ENCODE results near the gene RBM20. TPM values are rescaled to one million over a fixed set of nuclear protein-coding genes. Genes with fewer than 3 reads are reported as not detected.

The RBM20 gene
- polyA plus RNA-seq, 3 donors = not detected

DNA sequence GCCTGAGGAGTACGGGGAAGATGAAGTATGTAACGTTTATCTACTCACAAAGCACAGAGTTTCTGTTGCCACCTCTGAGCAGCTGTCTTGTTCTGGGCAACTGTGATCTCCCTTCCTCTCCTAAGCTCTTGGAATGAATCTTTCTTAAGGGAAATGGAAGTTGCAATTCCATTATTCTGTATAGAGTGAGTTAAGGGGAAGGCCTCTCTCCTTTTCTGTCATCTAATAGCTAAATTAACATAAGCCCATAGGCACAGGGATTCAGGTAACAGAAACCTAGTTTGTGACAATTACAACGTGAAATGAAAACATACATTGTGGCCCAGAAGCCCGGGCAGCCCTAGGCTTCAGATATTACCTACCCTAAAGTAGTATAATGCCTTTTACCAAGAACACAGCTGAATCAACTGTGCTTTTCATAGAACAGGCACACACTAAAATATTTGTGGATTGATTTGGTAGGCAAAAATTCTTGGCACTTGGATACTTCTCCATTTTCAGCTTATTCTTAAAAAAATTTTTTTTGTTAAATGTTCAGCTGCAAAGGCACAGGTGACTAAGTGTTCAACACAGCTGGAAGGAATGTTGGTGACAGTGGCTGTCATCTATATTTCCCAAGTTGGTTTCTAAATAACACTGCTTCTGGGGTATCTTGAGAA lies 223.8 kb downstream of the RBM20 start:
- H3K27ac ChIP-seq (ENCODE audit: low read depth in 1 of 2, low read length in 2 of 2) = peak overlapping the region; percentile 61 to 98
- Mint-ChIP-seq H3K4me1 (peaks cover 79% of the 10 kb centered on the region), H3K27me3 (ENCODE audit: low read depth in 3 of 3) (peaks cover 0 to 5% (median 0%) of the 10 kb centered on the region in 3 donors), H3K36me3 (no peaks in the 10 kb centered on the region), H3K27ac (peak overlapping the region; percentile 87 to 96 (median 94)), H3K4me3 (peak overlapping the region in 1 of 2 donors; percentile 85), H3K9me3 (no peaks in the 10 kb centered on the region)
- no peaks in the 10 kb centered on the region for H3K36me3 ChIP-seq (replicated peaks in 1 of 2; ENCODE audit: control insufficient read depth in 1 of 2, insufficient read depth in 2 of 2, low read length in 2 of 2)
- intact Hi-C loops (cut with micrococcal nuclease) = no loop called here
- no CpG with 5 or more reads among the region's 4 CpGs for WGBS (ENCODE audit: insufficient coverage)
- peak overlapping the region; percentile 4 for H2AFZ ChIP-seq (ENCODE audit: insufficient read depth, low read depth, low read length, poor library complexity, severe bottlenecking)
- no peak for DNase-seq
- H3K27me3 ChIP-seq (ENCODE audit: control insufficient read depth in 2 of 2, insufficient read depth in 2 of 2, low read length in 2 of 2) = no peaks in the 10 kb centered on the region
- H3K4me3 ChIP-seq (replicated peaks in 1 of 3; ENCODE audit: low read depth in 2 of 3, low read length in 3 of 3) = peak overlapping the region in 1 of 3 experiments; percentile 31
- peaks cover 22% of the 10 kb centered on the region for H3K79me2 ChIP-seq (ENCODE audit: insufficient read depth, low read length)
- peaks cover 75 to 76% of the 10 kb centered on the region in 2 donors for H3K4me1 ChIP-seq (ENCODE audit: control insufficient read depth in 1 of 2, insufficient read depth in 2 of 2, low read length in 2 of 2)
- peaks cover 6% of the 10 kb centered on the region for H4K20me1 ChIP-seq (ENCODE audit: insufficient read depth, low read length)
- no peak overlapping the region for H3K9ac ChIP-seq (ENCODE audit: insufficient read depth, low read length, poor library complexity, severe bottlenecking)
- TF ChIP-seq, protein P1, sequence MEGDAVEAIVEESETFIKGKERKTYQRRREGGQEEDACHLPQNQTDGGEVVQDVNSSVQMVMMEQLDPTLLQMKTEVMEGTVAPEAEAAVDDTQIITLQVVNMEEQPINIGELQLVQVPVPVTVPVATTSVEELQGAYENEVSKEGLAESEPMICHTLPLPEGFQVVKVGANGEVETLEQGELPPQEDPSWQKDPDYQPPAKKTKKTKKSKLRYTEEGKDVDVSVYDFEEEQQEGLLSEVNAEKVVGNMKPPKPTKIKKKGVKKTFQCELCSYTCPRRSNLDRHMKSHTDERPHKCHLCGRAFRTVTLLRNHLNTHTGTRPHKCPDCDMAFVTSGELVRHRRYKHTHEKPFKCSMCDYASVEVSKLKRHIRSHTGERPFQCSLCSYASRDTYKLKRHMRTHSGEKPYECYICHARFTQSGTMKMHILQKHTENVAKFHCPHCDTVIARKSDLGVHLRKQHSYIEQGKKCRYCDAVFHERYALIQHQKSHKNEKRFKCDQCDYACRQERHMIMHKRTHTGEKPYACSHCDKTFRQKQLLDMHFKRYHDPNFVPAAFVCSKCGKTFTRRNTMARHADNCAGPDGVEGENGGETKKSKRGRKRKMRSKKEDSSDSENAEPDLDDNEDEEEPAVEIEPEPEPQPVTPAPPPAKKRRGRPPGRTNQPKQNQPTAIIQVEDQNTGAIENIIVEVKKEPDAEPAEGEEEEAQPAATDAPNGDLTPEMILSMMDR (IDR thresholded peaks at IDR 0.05) = no peak
- H3K9me3 ChIP-seq (replicated peaks in 1 of 2; ENCODE audit: control insufficient read depth in 1 of 2, insufficient read depth in 1 of 2, low read length in 2 of 2) = no peaks in the 10 kb centered on the region
- peak overlapping the region; percentile 64 for H3K4me2 ChIP-seq (replicated peaks; ENCODE audit: extremely low read depth, low read length, poor library complexity, severe bottlenecking)

DNA sequence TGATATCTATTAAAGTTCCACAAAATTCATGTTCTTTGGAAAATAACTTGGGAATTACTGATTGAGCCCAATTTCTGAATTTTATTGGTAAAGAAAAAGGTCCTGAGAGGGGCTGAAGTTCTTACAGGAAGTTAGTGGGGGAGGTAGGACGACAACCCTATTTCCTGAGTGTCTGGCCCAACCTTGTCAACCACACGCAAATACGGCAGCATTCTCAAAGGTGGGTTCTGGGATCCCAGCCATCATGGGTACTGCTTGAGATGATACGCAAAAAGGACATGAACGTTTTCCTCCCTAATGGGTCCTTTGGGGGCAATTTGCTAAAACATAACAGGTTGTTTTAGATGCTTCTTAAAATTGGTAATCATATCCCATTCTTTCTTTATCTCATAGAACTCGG lies 224.8 kb downstream of the RBM20 start:
- H3K4me3 Mint-ChIP-seq = no peak overlapping the region
- peaks cover 32% of the 10 kb centered on the region for H3K79me2 ChIP-seq (ENCODE audit: insufficient read depth, low read length)
- peaks cover 67 to 76% of the 10 kb centered on the region in 2 donors for H3K4me1 ChIP-seq (ENCODE audit: control insufficient read depth in 1 of 2, insufficient read depth in 2 of 2, low read length in 2 of 2)
- no peaks in the 10 kb centered on the region for H3K36me3 Mint-ChIP-seq
- no peak overlapping the region for H2AFZ ChIP-seq (ENCODE audit: insufficient read depth, low read depth, low read length, poor library complexity, severe bottlenecking)
- no peak overlapping the region for H3K4me2 ChIP-seq (replicated peaks; ENCODE audit: extremely low read depth, low read length, poor library complexity, severe bottlenecking)
- no peak overlapping the region for H3K27ac ChIP-seq (ENCODE audit: low read depth in 1 of 2, low read length in 2 of 2)
- no peak overlapping the region for H3K4me3 ChIP-seq (replicated peaks in 1 of 3; ENCODE audit: low read depth in 2 of 3, low read length in 3 of 3)
- peak overlapping the region in 1 of 7 donors; percentile 48 for H3K27ac Mint-ChIP-seq
- no peaks in the 10 kb centered on the region for H3K36me3 ChIP-seq (replicated peaks in 1 of 2; ENCODE audit: control insufficient read depth in 1 of 2, insufficient read depth in 2 of 2, low read length in 2 of 2)
- peaks cover 70% of the 10 kb centered on the region for H3K4me1 Mint-ChIP-seq
- no peaks in the 10 kb centered on the region for H3K9me3 ChIP-seq (replicated peaks in 1 of 2; ENCODE audit: control insufficient read depth in 1 of 2, insufficient read depth in 1 of 2, low read length in 2 of 2)
- peaks cover 0 to 2% (median 0%) of the 10 kb centered on the region in 3 donors for H3K27me3 Mint-ChIP-seq (ENCODE audit: low read depth in 3 of 3)
- no peaks in the 10 kb centered on the region for H3K9me3 Mint-ChIP-seq
- H3K9ac ChIP-seq (ENCODE audit: insufficient read depth, low read length, poor library complexity, severe bottlenecking) = no peak overlapping the region
- WGBS (ENCODE audit: insufficient coverage) = 0% methylated on average over 1 of the region's 6 CpGs
- peaks cover 12% of the 10 kb centered on the region for H4K20me1 ChIP-seq (ENCODE audit: insufficient read depth, low read length)
- intact Hi-C loops (cut with micrococcal nuclease) = no loop called here
- no peaks in the 10 kb centered on the region for H3K27me3 ChIP-seq (ENCODE audit: control insufficient read depth in 2 of 2, insufficient read depth in 2 of 2, low read length in 2 of 2)
- TF ChIP-seq, protein P1 (IDR thresholded peaks at IDR 0.05) = no peak
- no peak for DNase-seq

Measured in CD14-positive monocyte (primary cell).